ENCODE data around the gene TMSB4Y.

DNA sequence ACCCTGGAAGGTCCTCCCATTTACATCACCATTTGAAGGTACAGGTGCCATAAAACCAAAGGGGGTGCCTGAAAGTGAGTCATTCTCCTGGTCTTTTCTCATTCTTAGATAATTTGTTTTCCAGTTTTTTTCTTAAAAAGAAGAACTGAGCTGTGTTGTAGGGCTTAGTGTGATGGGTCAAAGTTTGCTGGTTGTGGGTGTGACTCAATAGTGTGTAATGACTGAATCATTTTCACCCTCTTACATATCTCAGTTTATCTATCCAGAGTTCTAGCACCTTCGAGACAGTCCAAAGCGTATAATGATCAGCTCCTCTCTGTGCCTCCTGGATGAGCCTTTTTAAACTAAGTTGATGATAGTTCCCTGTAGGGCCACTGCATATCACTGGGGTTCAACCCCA, 32.6 kb upstream of the TMSB4Y start:
- TF ChIP-seq POLR2A (IDR thresholded peaks at IDR 0.05) (no peak), EP300 (IDR thresholded peaks at IDR 0.05) (no peak)
- TF ChIP-seq, protein P1, sequence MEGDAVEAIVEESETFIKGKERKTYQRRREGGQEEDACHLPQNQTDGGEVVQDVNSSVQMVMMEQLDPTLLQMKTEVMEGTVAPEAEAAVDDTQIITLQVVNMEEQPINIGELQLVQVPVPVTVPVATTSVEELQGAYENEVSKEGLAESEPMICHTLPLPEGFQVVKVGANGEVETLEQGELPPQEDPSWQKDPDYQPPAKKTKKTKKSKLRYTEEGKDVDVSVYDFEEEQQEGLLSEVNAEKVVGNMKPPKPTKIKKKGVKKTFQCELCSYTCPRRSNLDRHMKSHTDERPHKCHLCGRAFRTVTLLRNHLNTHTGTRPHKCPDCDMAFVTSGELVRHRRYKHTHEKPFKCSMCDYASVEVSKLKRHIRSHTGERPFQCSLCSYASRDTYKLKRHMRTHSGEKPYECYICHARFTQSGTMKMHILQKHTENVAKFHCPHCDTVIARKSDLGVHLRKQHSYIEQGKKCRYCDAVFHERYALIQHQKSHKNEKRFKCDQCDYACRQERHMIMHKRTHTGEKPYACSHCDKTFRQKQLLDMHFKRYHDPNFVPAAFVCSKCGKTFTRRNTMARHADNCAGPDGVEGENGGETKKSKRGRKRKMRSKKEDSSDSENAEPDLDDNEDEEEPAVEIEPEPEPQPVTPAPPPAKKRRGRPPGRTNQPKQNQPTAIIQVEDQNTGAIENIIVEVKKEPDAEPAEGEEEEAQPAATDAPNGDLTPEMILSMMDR (IDR thresholded peaks at IDR 0.05), result no peak

Data from ovary (tissue), 3 donors.